ENCODE results near the gene MED22.
A peak's percentile ranks its signal among the peaks of the same experiment; 100 is the strongest.
"Not testable (repeated sequence)": the region's sequence is repeated elsewhere in the genome, so short reads cannot be mapped to it uniquely, and the experiment has no call there.

The MED22 gene

DNA sequence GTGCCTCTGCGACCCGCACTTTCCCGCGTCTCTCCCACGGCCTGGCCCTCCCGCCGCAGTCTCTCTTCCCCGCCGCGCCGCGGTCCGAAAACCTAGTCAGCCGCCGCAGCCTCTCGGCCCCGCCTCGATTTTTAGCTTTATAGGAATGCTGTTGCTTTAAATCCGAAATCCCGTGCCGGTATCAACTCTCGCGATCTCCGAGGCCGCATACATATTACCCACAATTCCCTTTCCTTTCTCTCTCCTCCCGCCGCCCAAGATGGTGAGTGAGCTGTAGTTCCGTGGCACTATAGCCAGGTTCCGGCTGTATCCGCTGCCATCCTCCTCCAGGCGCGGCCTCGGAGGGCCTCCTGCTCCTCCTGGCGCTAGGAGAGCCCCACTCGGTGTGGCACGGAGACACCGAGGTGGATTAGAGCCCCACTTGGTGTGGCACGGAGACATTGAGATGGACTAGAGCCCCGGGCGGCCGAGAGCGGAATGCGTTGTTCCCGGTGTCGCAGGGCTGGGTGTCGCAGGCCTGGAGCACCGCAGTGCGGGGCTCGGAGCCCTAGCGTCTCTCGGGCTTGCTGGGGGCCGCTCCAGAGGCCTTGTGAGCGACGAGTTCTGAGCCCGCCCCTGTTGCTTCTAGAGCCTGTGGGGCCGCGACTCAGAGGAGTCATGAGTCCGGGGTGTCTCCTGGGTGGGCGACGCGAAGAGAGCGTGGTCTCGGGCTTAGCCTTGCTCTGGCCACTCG, at the start of gene MED22, which contains the start of gene RPL7A:
Gene MED22 (minus strand): TSS at position 147 of the 733 bp plus-strand sequence. CDS start 1,469 bp downstream, outside the sequence.
Gene RPL7A (plus strand): TSS at position 234 of the 733 bp plus-strand sequence. CDS start 26 bp downstream, at position 260.
- peak; percentile 82 for DNase-seq

DNA sequence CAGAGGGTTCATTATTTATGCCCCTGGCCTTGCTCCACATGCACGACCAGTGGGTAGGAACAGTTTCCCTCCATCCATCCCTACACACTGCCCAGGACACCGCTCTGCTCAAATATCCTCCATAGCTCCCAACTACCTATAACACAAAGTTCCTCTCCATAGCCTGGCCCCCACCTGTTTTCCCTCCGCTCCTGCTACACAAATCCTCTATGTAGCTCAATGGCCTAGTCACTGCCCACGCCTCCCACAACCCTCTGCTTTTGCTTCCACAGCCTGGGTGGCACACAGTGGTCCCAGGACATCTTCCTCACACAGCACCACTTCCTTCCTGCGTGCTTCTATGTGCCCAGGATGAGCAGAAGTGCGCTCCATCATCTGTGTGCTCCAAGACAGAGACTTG, 49.4 kb upstream of the MED22 start:
- DNase-seq: no peak

- DNase-seq: no peak
These were observed 49.0 kb upstream of the MED22 start for GRCh38 chr9:133396952-133397351.

DNA sequence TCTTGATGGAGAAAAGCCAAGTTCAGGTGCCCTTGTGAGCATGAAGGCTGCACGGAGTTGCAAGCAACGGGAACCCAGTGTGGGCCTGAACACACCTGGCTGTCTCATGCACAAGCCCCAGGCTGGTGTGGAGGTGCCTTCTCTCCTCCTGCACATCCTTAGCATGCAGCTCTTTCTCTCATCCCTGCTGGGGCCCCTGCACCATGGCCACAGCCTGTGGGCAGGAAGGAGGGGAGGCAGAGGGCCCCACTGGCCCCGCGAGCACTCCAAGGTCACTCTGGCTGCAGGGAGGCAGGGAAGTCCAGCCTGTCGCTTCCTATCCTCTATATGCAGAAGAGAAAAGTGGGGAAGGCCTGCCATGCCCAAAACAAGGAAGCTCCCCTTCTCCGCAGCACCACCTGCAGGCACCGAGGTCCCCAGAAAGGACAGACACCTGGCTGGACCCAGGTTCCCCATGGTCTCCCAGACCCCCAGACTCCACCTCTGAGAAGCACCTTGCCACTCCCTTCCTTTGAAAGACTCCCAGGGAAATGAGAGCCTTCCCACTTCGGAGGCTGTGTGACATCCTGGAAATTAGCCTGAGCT, 46.8 kb upstream of the MED22 start:
- no peak for DNase-seq

DNA sequence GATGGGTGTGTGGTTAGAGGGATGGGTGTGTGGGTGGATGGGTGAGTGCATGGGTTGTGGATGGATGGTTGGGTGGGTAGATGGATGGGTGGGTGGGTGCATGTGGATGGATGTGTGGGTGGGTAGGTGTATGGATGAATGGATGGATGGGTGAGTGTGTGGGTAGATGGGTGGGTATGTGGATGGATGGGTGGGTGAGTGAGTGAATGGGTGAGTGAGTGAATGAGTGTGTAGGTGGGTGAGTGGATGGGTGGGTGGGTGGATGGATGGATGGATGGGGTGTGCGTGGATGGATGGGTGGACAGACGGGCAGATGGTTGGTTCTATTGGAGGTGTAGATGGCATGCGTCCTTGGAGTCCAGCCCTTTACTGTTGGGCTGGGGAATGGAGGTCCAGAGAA, 45.5 kb upstream of the MED22 start:
- no peak for DNase-seq

GRCh38 chr9:133392308-133392707, 44.4 kb upstream of the MED22 start:
- not testable (repeated sequence) for DNase-seq

DNA sequence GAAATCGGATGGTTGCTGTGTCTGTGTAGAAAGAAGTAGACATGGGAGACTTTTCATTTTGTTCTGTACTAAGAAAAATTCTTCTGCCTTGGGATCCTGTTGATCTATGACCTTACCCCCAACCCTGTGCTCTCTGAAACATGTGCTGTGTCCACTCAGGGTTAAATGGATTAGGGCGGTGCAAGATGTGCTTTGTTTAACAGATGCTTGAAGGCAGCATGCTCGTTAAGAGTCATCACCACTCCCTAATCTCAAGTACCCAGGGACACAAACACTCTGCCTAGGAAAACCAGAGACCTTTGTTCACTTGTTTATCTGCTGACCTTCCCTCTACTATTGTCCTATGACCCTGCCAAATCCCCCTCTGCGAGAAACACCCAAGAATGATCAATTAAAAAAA, 43.5 kb upstream of the MED22 start:
- DNase-seq: not testable (repeated sequence)

- no peak for DNase-seq
These were observed 42.8 kb upstream of the MED22 start for GRCh38 chr9:133390713-133391112.

DNA sequence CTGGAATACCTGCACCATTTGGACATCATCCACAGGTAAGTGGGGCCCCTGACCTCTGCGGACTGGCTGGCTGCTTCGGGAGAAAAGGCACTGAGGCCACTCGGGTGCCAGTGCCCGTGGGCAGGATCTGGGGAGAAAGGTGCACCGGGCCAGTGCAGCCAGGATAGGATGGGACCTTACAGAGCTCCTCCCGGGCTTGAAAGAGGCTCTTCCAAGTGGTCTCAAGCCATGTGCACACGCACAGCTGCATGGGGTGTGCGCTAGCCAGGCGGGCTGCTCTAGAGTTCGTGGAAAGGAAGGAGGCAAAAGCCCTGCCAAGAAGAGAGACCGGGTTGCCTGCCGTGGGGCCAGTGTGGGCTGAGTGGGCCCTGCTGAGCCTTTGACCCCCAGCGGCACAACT, 41.6 kb upstream of the MED22 start:
- DNase-seq: no peak

- DNase-seq: no peak
These were observed 41.2 kb upstream of the MED22 start for GRCh38 chr9:133389025-133389557.

GRCh38 chr9:133387680-133388079, 39.7 kb upstream of the MED22 start:
- no peak for DNase-seq

DNA sequence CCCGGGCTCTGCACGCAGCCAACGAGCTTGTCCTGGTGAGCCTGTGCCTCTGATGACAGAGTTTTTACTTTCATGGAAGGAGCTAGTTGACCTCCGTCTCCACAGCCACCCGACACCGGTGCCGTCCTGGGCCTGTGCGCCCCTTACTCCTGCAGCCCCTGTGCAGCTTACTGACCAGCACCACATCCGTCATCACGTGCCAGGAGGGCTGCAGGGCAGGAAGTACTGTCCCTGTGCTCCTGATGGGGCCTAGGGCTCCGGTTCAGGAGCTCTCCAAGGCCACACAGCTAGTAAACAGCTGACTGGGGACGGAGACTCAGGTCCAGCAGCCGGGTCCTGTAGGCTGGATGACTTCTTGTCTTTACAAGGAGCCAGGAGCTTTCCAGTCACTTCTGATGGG, 38.4 kb upstream of the MED22 start:
- DNase-seq: no peak

GRCh38 chr9:133385452-133385851, 37.5 kb upstream of the MED22 start:
- no peak for DNase-seq

GRCh38 chr9:133384736-133385321, 36.9 kb upstream of the MED22 start:
- DNase-seq: no peak

DNA sequence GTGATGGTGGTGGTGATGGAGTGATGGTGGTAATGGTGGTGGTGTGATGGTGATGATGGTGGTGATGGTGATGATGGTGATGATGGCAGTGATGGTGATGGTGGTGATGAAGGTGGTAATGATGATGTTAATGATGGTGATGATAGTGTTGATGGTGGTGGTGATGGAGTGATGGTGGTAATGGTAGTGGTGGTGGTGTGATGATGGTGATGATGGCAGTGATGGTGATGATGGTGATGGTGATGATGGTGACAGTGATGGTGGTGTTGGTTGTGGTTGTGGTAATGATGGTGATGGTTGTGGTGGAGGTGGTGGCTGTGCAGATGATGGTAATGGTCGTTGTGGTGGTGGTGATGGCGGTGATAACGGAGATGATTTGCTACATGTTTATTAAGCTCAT, 35.5 kb upstream of the MED22 start:
- no peak for DNase-seq

DNA sequence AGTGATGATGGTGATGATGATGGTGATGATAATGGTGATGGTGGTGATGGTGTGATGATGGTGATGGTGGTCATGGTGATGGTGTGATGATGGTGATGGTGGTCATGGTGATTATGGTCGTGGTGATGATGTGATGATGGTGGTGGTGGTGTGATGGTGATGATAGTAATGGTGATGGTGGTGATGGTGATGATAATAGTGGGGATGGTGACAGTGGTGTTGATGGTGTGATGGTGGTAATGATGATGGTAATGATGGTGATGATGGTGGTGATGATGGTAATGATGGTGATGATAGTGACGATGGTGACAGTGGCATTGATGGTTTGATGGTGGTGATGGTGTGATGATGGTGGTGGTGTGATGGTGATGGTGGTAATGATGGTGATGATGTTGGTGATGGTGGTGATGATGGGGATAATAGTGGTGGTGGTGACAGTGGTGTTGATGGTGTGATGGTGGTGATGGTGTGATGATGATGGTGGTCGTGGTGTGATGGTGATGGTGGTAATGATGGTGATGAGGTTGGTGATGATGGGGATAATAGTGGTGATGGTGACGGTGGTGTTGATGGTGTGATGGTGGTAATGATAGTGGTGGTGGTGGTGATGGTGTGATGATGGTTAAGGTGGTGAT, 34.7 kb upstream of the MED22 start:
- no peak for DNase-seq

DNA sequence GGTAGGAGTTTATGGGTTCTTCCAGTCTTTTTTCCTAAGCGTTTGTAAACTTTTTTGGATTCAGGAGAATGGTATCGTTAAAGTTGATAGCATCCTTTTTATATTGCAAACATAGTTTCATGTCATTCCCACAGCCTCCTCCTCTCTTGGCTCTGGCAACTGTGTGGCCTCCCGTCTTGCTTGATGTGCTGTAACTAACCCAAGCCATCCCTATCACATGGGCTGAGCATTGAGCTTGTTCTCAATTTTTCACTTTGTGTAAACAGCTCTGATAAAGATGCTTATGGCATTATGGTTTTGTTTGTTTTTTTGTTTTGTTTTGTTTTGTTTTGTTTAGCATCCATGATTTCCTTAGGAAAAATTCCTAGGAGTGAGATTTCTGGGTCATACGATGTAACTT, 32.8 kb upstream of the MED22 start:
- no peak for DNase-seq

DNA sequence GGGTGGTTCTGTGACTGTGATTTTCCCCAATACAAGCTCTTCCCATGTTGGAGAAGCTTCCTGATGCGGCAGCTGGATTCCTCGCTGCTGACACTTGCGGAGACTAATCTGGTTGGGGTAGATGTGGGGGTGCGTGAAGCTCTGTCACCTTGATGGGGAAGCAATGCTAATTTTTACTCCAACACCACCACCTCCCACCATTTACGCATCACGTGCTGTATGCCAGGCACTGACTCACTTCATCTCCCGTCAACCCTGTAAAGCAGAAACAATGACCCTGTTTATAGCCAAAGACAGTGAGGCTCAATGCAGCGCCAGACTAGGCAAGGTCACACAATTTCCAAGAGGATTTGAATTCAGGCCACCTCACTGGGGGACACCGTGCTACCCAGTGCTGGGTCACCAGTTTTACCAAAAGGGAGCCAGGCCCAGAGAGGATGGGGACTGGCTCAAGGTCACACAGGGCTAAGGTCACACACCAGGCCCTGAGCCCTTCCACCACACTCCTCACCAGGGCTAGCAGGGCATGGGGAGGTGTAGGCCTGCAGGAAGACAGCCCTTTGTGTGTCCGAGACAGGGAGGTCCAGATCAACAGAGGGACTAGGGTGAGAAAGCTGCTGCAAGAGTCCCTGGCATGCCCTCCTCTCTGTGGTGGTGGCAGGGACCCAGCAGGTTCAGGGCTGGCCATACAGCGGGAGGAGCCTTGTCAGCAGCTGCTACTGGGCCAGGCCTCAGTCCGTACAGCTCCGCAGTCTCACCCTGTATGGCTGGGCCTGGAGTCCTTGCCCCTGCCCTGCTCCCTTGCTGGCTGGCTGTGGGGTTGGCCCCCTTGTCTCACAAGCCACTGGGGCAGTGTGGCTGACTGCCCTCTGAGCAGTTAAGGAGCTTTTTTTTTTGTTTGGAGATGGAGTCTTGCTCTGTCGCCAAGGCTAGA, 31.5 kb upstream of the MED22 start:
- no peak for DNase-seq

DNA sequence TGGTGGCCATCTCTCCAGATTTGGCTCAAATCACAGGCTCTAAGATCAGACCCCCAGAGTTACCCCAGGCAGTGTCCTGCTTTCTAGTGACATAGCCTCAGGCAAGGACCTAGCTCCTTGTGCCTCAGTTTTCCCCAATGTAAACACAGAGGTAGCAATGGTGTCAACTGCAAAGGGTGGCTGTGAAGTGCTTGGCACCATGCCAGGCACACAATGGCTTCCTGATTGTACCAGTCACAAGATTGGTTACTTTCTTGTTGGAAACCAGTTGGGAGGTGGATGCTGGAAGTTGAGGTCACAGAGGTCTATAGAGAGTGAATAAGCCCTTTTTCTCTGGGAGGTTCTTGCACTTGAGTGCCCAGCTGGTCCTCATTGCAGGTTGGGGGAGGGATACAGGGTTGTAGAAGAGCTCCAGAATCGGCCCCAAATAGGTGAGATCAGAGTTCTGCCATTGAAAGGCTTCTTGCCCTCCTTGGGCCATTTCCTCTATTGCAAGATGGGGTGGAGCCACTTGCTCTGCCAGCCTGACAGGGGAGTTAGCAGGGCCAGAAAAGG, 30.6 kb upstream of the MED22 start:
- DNase-seq: no peak

DNA sequence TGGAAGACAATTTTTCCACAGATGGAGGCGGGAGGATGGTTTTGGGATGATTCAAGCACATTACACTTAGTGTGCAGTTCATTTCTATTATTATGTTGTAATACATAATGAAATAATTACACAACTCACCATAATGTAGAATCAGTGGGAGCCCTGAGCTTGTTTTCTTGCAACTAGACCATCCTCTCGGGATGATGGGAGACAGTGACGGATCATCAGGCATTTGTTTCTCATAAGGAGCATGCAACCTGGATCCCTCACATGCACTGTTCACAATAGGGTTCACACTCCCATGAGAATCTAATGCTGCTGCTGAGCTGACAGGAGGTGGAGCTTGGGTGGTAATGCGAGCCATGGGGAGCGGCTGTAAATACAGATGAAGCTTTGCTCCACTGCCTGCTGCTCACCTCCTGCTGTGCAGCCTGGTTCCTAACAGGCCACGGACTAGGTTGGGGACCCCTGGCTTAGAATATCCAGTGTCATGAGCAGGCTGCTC, 29.8 kb upstream of the MED22 start:
- no peak for DNase-seq

- DNase-seq: not testable (repeated sequence)
These were observed 29.3 kb upstream of the MED22 start for GRCh38 chr9:133377280-133377679.

Measured in GF-D8 (cell line).